Activated CD8-positive, alpha-beta memory T cell treated with anti-CD3 and anti-CD28 coated beads, Interleukin-2, amount 10 ng/mL, durations not matched to agents 7 days and 5 days (primary cell): Measurements from ENCODE around the gene ZC3HAV1L. TPM values are rescaled to one million over a fixed set of nuclear protein-coding genes. Genes with fewer than 3 reads are reported as not detected.
A peak's percentile ranks its signal among the peaks of the same experiment; 100 is the strongest.
"Not testable (repeated sequence)": the region's sequence is repeated elsewhere in the genome, so short reads cannot be mapped to it uniquely, and the experiment has no call there.

ENCODE experiments used
- ATAC-seq: fragments of 150-1000 bp; cut with Tn5 transposase; one replicate; pipeline ENCODE4 v1.10.0; 2021; ENCODE audit warnings: moderate library complexity
- CTCF ChIA-PET: fragments of 350-600 bp; sonication (Branson Sonifier 250); formaldehyde crosslinking; loops from one replicate; lab custom pipeline; 2021; ENCODE audit warnings: antibody characterized with exemption; lab: Charles Lee
- DNase-seq: peaks from one replicate; pipeline ENCODE4 v3.0.0-alpha.2; 2020
- H3K27ac Mint-ChIP-seq: one replicate; pipeline ENCODE4 v1.8.0; 2021; ENCODE audit warnings: mild to moderate bottlenecking, mixed read lengths
- H3K27me3 Mint-ChIP-seq: one replicate; pipeline ENCODE4 v1.8.0; 2021; ENCODE audit warnings: mixed read lengths
- H3K36me3 Mint-ChIP-seq: one replicate; pipeline ENCODE4 v1.8.0; 2021; ENCODE audit warnings: mild to moderate bottlenecking, mixed read lengths
- H3K4me1 Mint-ChIP-seq: one replicate; pipeline ENCODE4 v1.8.0; 2021; ENCODE audit warnings: mixed read lengths
- H3K4me3 Mint-ChIP-seq: one replicate; pipeline ENCODE4 v1.8.0; 2021; ENCODE audit warnings: mild to moderate bottlenecking, moderate library complexity, mixed read lengths
- H3K9me3 Mint-ChIP-seq: one replicate; pipeline ENCODE4 v1.8.0; 2022; ENCODE audit warnings: low read depth, mixed read lengths
- total RNA-seq, 2 experiments: library from RNA; stranded (reverse); gene quantifications; one replicate each; pipeline ENCODE4 v1.2.3, GENCODE V29; 2021

Gene ZC3HAV1L, protein sequence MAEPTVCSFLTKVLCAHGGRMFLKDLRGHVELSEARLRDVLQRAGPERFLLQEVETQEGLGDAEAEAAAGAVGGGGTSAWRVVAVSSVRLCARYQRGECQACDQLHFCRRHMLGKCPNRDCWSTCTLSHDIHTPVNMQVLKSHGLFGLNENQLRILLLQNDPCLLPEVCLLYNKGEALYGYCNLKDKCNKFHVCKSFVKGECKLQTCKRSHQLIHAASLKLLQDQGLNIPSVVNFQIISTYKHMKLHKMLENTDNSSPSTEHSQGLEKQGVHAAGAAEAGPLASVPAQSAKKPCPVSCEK
- 10 to 100 TPM; 15.7 to 17.9 TPM for total RNA-seq

DNA sequence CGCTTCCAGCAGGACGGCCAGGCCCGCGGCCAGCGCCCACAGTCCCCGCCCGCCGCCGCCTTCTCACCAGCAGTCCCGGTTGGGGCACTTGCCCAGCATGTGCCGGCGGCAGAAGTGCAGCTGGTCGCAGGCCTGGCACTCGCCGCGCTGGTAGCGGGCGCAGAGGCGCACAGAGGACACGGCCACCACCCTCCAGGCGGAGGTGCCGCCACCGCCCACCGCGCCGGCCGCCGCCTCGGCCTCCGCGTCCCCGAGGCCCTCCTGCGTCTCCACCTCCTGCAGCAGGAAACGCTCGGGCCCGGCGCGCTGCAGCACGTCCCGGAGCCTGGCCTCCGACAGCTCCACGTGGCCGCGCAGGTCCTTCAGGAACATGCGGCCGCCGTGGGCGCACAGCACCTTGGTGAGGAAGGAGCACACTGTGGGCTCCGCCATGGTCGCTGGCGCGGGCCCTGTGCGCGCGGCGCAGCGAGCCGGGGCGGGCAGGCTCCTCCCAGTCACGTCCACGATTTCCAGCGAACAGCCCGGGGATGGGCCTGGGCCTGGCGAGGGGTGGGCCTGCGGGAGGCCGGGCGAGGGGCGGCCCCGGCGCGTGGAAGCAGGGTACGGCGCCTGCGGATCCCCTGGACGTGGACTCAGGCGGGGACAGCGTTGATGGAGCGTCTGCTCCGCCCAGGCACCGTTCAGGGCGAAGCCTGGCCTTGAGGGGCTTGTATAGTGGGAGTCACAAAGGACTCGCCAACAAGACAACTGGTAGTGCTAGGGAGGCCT is at the start of gene ZC3HAV1L:
TSS of gene ZC3HAV1L (minus strand) at position 457 of the 768 bp plus-strand sequence. CDS start at position 432, 25 bp downstream.
- DNase-seq: peak; percentile 66
- Mint-ChIP-seq H3K4me3 (peak within 1 kb of the TSS; percentile 75), H3K9me3 (no peaks in the 10 kb centered on the region), H3K36me3 (peaks cover 22% of the 10 kb centered on the region), H3K4me1 (peaks cover 32% of the 10 kb centered on the region), H3K27me3 (peaks cover 7% of the 10 kb centered on the region), H3K27ac (peak within 1 kb of the TSS; percentile 77)
- peak; percentile 87 for ATAC-seq
- CTCF ChIA-PET: interaction anchor here (0.7 to 2.1 kb wide), 7 partner anchors 9 to 149 kb away, joined by 3 to 12 read pairs (median 3); no protein-coding TSS in a partner anchor

DNA sequence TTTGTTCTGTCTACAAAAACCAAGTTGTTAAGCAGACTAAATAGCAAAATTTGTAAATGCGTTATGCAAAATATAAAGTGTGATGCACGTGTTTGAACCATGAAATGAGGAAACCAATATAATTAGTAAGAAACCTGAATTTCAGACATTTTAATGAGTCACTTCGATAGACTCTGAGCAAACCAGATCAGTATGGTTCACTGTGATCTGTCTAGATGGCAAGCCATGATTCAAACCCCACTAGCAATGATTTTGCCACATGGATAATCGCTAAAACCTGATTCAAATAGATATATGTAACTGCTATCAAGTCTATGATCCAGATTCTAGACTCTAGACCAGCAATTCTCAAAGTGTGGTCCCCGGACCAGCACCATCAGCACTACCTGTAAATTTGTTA is 48.9 kb upstream of the ZC3HAV1L start:
- Mint-ChIP-seq H3K4me3 (no peak overlapping the region), H3K9me3 (peaks cover 6% of the 10 kb centered on the region), H3K27me3 (no peaks in the 10 kb centered on the region), H3K27ac (peak overlapping the region; percentile 84), H3K4me1 (peaks cover 87% of the 10 kb centered on the region), H3K36me3 (peaks cover 92% of the 10 kb centered on the region)
- CTCF ChIA-PET: interaction anchor here (0.7 to 3.2 kb wide), 3 partner anchors 10 to 25 kb away, joined by 3 to 21 read pairs (median 9); no protein-coding TSS in a partner anchor
- ATAC-seq: no peak
- DNase-seq: no peak

DNA sequence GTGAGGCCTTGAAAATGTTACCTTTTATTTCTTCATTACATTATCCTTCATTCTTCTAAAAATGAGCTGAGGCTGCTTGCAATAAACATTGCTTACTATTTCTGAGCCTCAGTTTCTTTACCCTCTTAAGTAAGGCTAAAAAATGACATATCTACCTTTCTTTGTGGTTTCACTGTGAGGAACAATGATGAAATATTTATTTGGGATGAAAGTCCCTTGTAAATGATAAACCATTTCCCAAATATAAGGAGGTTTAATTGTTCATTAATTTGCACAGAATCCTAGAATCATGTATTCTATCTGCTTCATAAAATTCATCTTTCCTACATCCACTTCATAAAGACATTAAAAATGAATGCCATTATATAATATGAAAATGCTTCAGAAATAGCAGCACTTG is 45.7 kb upstream of the ZC3HAV1L start:
- peaks cover 91% of the 10 kb centered on the region for H3K36me3 Mint-ChIP-seq
- ATAC-seq (no peak), DNase-seq (no peak)
- peak overlapping the region; percentile 13 for H3K27ac Mint-ChIP-seq
- CTCF ChIA-PET: interaction anchor here (1.2 to 2.2 kb wide), 3 partner anchors 11 to 18 kb away, joined by 3 to 7 read pairs (median 3); no protein-coding TSS in a partner anchor
- H3K9me3 Mint-ChIP-seq: peaks cover under 1% of the 10 kb centered on the region
- peaks cover 84% of the 10 kb centered on the region for H3K4me1 Mint-ChIP-seq
- H3K27me3 Mint-ChIP-seq: no peaks in the 10 kb centered on the region
- H3K4me3 Mint-ChIP-seq: no peak overlapping the region

DNA sequence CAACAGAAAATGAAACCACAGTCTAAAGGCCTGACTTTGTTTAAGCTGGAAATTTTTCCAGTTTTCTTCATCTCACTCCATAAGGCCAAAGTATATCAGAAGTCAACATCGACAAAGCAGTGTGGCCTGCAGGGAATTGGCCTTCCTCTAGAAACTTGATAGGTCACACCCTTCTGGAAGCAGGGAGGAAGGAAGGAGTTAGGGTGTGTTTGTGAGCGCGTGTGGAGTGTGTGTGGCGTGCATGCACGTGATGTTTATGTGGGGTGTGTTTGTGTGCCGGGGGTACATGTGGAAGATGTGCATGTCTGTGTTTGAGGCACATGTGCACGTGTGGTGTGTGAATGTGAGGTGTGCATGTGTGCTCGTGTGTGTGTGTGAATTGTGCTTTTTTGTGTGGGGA is 45.1 kb upstream of the ZC3HAV1L start:
- Mint-ChIP-seq H3K36me3 (peaks cover 90% of the 10 kb centered on the region), H3K27me3 (no peaks in the 10 kb centered on the region), H3K27ac (peak overlapping the region; percentile 13), H3K4me1 (peaks cover 80% of the 10 kb centered on the region), H3K4me3 (peak overlapping the region; percentile 7), H3K9me3 (no peaks in the 10 kb centered on the region)
- CTCF ChIA-PET: interaction anchor here (1.2 to 2.2 kb wide), 2 partner anchors 10 to 17 kb away, joined by 3 to 7 read pairs; no protein-coding TSS in a partner anchor
- DNase-seq (no peak), ATAC-seq (no peak)

DNA sequence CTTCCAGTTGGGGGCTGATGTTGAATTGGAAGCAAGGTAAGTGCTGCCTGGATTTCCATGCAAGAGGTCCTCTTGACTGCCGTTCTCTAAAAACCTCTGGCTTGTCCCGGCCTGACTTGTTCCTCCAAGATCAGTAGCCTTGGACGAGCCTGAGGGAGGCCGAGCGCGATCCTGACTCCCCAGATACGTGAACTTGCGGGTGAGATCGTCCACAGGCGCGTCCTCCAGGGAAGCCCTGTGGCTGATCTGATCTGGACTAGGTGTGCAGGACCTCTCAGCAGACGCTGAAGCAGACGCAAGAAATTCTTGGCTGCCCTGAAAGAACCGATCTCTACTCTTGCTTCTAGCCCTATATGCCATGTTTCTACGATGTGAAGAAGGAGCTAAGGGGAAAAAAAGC is 44.0 kb upstream of the ZC3HAV1L start:
- Mint-ChIP-seq H3K36me3 (peaks cover 86% of the 10 kb centered on the region), H3K4me1 (peaks cover 76% of the 10 kb centered on the region), H3K4me3 (no peak overlapping the region), H3K9me3 (no peaks in the 10 kb centered on the region), H3K27me3 (no peaks in the 10 kb centered on the region), H3K27ac (peak overlapping the region; percentile 74)
- CTCF ChIA-PET: interaction anchor here (2.2 kb wide), 1 partner anchor 16 kb away, joined by 7 read pairs; no protein-coding TSS in a partner anchor
- no peak for ATAC-seq
- DNase-seq: no peak

DNA sequence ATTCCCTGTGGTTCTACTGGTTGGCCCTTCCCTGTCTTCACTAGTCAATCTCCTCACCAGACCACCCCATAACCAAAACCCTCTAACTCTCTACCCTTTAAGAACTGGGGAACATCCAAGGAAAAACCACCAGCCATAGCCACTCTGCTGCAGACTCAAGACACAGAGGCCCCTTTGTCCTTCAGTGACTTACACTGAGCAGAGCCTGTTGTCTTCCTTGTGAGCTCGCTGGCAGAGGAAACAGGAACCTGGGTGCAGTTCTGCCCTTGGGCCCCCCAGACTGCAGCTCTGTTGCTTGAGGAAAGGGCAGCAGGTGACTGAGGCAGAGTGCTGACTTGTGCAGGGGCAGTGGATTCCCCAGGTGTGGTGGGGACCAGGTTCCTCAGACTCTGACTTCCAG is 43.1 kb upstream of the ZC3HAV1L start:
- ATAC-seq: no peak
- DNase-seq: no peak
- no peaks in the 10 kb centered on the region for H3K27me3 Mint-ChIP-seq
- peaks cover 83% of the 10 kb centered on the region for H3K36me3 Mint-ChIP-seq
- CTCF ChIA-PET: no interaction called here
- H3K9me3 Mint-ChIP-seq: no peaks in the 10 kb centered on the region
- H3K27ac Mint-ChIP-seq: peak overlapping the region; percentile 74
- H3K4me1 Mint-ChIP-seq: peaks cover 72% of the 10 kb centered on the region
- no peak overlapping the region for H3K4me3 Mint-ChIP-seq

DNA sequence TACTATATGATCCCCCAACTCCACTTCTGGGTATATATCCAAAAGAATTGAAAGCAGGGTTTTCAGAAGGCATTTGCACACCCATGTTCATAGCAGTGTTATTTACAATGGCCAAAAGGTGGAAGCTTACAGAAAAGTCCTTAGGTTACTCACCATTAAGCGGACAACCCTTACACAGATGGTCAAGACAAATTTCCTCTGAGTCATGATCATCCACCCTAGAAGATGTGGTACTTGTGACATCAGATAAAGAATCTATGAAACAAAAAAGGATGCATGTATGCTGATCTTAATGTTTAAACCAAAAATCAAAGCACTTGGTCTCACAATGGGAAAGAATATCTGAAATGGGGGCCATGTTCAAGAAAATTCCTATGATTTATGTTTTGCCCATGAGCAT is 42.6 kb upstream of the ZC3HAV1L start:
- DNase-seq (no peak), ATAC-seq (no peak)
- H3K4me1 Mint-ChIP-seq: peaks cover 73% of the 10 kb centered on the region
- peak overlapping the region; percentile 74 for H3K27ac Mint-ChIP-seq
- no peak overlapping the region for H3K4me3 Mint-ChIP-seq
- CTCF ChIA-PET: interaction anchor here (0.8 kb wide), 1 partner anchor 45 kb away, joined by 4 read pairs; no protein-coding TSS in a partner anchor
- H3K27me3 Mint-ChIP-seq: no peaks in the 10 kb centered on the region
- no peaks in the 10 kb centered on the region for H3K9me3 Mint-ChIP-seq
- H3K36me3 Mint-ChIP-seq: peaks cover 84% of the 10 kb centered on the region

DNA sequence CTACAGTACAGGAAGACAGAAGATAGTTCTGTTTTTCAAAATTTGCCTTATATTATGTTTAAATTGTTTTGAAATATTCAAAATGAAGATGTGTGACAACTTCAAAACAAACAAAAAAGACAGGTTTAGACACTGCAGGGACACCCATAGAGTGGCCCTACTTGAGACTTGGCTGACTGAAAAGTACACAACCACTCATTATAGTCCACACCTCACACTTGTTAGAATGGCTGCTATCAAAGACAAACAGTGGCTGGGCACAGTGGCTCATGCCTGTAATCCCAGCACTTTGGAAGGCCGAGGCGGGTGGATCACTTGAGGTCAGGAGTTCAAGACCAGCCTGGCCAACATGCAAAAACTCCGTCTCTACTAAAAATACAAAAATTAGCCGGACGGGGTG is 41.9 kb upstream of the ZC3HAV1L start:
- CTCF ChIA-PET: interaction anchor here (0.8 kb wide), 2 partner anchors 8 to 44 kb away, joined by 3 to 4 read pairs; no protein-coding TSS in a partner anchor
- peaks cover 83% of the 10 kb centered on the region for H3K36me3 Mint-ChIP-seq
- ATAC-seq, H3K4me3 Mint-ChIP-seq, DNase-seq, H3K27me3 Mint-ChIP-seq, H3K9me3 Mint-ChIP-seq: not testable (repeated sequence)
- H3K27ac Mint-ChIP-seq: peak overlapping the region; percentile 74
- H3K4me1 Mint-ChIP-seq: peaks cover 74% of the 10 kb centered on the region

DNA sequence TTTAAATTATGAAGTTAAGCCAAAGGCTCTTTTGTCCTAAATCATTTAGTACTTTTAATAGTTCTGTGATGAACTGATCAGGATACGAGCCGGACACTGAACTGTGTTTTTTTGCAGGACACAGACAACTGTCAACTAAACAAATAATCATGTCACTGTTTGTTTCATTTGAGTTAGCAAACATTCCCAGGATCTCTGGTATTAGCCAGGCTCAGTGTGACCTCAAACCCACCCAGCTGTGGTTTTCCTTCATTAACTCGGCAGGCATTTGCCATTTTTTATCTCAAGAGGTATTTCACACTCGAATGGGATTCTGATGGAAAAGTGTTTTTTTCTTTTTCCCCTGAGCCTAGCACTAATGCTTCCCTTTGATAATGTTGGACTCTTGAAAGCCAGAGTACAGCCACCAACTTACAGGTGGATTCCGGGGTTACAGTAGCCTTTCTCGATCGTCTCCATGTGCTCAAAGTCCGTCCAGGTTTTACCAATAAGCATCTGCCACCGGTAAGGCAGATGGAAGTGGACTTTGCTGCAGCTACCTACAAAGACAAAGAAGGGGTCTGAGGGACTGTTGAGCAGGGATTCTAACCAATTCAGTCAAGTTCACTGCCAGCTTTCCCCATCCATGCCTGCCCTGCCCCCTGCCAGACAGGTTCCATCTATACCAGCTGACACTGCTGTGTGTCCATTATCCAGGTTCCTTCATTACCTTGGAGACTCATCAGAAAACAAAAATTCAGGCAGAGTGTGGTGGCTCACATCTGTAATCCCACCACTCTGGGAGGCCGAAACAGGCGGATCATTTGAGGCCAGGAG is 40.2 kb upstream of the ZC3HAV1L start:
- DNase-seq: no peak
- H3K4me3 Mint-ChIP-seq: no peak overlapping the region
- H3K36me3 Mint-ChIP-seq: peaks cover 83% of the 10 kb centered on the region
- H3K27ac Mint-ChIP-seq: peak overlapping the region; percentile 50
- no peaks in the 10 kb centered on the region for H3K9me3 Mint-ChIP-seq
- no peak for ATAC-seq
- H3K27me3 Mint-ChIP-seq: no peaks in the 10 kb centered on the region
- H3K4me1 Mint-ChIP-seq: peaks cover 79% of the 10 kb centered on the region
- CTCF ChIA-PET: interaction anchor here (0.8 to 2.7 kb wide), 24 partner anchors 8 to 293 kb away, joined by 3 to 23 read pairs (median 8); partner anchors contain the start of gene ZC3HAV1L

DNA sequence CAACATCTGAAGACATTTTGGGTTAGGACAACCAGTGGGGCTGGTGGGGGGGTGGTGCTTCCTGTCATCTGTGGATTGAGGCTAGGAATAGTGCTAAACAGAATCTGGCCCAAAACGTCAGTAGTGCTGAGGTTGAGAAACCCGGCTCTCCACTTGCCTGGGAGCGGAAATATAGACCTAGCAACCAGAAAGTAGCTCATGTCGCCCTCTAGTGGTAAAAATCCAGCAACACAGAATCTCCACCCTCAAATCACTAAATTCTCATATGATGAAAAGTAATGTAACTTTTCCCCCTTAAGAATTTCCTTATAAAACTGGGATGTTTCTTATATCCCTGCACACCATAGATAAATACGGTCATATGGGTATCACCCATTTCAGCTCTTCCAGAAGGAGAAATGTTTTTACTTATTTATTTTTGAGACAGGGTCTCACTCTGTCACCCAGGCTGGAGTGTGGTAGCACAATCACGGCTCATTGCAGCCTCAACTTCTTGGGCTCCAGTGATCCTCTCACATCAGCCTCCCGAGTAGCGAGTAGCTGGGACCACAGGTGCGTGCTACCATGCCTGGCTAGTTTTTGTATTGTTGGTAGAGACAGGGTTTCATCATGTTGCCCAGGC is 39.3 kb upstream of the ZC3HAV1L start:
- Mint-ChIP-seq H3K27ac (peak overlapping the region; percentile 84), H3K4me3 (peak overlapping the region; percentile 45), H3K9me3 (no peaks in the 10 kb centered on the region), H3K4me1 (peaks cover 70% of the 10 kb centered on the region), H3K36me3 (peaks cover 75% of the 10 kb centered on the region), H3K27me3 (no peaks in the 10 kb centered on the region)
- ATAC-seq (peak; percentile 68), DNase-seq (peak; percentile 83)
- CTCF ChIA-PET: interaction anchor here (0.7 to 2.7 kb wide), 36 partner anchors 8 to 294 kb away, joined by 3 to 23 read pairs (median 6); partner anchors contain the start of gene ZC3HAV1L

DNA sequence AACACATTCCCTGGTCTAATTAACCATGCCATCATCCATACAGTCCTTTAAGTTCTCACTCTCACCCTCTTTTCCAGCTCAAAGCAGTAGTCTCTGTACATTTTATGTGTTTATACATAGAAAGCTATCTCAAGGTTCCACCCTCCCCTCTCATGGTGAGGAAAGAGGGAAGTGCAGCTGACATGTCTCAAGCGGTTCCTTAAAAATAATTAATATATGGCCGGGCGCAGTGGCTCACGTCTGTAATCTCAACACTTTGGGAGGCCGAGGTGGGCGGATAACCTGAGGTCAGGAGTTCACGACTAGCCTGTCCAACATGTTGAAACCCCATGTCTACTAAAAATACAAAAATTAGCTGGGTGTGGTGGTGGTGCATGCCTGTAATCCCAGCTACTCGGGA is 37.0 kb upstream of the ZC3HAV1L start:
- ATAC-seq: no peak
- no peak for DNase-seq
- Mint-ChIP-seq H3K27ac (peak overlapping the region; percentile 83), H3K4me3 (peak overlapping the region; percentile 59), H3K36me3 (peaks cover 70% of the 10 kb centered on the region), H3K4me1 (peaks cover 57% of the 10 kb centered on the region), H3K27me3 (no peaks in the 10 kb centered on the region), H3K9me3 (no peaks in the 10 kb centered on the region)
- CTCF ChIA-PET: interaction anchor here (1.0 to 2.6 kb wide), 11 partner anchors 8 to 186 kb away, joined by 3 to 9 read pairs (median 3); no protein-coding TSS in a partner anchor

DNA sequence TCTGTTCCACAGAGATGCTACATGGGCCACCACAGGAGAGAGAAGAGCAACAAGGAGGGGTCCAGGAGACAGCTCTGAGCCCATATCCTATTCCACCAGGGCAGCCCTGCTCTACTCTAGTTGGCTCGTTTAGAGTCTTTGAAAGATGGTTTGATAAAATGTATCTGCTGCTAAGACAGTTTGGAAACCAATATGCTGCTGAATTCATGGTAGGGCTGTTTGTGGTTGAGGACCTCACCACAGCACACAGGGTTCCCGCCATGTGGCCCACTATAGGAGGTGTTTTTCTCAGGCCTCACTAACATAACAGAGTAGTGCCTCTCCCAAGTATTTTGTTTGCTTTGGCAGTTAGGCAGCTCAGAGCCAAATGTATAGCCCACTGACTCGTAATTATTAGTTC is 35.8 kb upstream of the ZC3HAV1L start:
- Mint-ChIP-seq H3K27ac (peak overlapping the region; percentile 83), H3K4me3 (peak overlapping the region; percentile 34), H3K36me3 (peaks cover 71% of the 10 kb centered on the region), H3K4me1 (peaks cover 56% of the 10 kb centered on the region), H3K9me3 (no peaks in the 10 kb centered on the region), H3K27me3 (no peaks in the 10 kb centered on the region)
- CTCF ChIA-PET: interaction anchor here (1.2 to 2.6 kb wide), 5 partner anchors 12 to 185 kb away, joined by 3 to 9 read pairs (median 4); no protein-coding TSS in a partner anchor
- ATAC-seq (peak; percentile 65), DNase-seq (peak; percentile 82)
